NCI-H460 (cell line): ENCODE results near the gene UGT2B17. TPM values are rescaled to one million over a fixed set of nuclear protein-coding genes. Genes with fewer than 3 reads are reported as not detected.
"Not testable (repeated sequence)": the region's sequence is repeated elsewhere in the genome, so short reads cannot be mapped to it uniquely, and the experiment has no call there.

Experiments used
- DNase-seq: peaks from one replicate; pipeline ENCODE4 v3.0.0-alpha.2; 2016; ENCODE audit warnings: low read depth; ENCODE audit errors: extremely low read depth
- polyA plus RNA-seq: library from polyadenylated mRNA; depleted of rRNA; stranded (reverse); fragments of >200 nt; gene quantifications from 2 replicates; pipeline ENCODE4 v1.2.3, GENCODE V29; 2014; cell fraction: nucleus; rRNA removed
- total RNA-seq: library from RNA; depleted of rRNA; stranded (reverse); fragments of >200 nt; shearing (Covaris generic); gene quantifications from 2 replicates; pipeline ENCODE4 v1.2.3, GENCODE V29; 2014; rRNA removed

Gene UGT2B17
- total RNA-seq, result not detected in 2 replicates
- polyA plus RNA-seq, result not detected in 2 replicates

DNA sequence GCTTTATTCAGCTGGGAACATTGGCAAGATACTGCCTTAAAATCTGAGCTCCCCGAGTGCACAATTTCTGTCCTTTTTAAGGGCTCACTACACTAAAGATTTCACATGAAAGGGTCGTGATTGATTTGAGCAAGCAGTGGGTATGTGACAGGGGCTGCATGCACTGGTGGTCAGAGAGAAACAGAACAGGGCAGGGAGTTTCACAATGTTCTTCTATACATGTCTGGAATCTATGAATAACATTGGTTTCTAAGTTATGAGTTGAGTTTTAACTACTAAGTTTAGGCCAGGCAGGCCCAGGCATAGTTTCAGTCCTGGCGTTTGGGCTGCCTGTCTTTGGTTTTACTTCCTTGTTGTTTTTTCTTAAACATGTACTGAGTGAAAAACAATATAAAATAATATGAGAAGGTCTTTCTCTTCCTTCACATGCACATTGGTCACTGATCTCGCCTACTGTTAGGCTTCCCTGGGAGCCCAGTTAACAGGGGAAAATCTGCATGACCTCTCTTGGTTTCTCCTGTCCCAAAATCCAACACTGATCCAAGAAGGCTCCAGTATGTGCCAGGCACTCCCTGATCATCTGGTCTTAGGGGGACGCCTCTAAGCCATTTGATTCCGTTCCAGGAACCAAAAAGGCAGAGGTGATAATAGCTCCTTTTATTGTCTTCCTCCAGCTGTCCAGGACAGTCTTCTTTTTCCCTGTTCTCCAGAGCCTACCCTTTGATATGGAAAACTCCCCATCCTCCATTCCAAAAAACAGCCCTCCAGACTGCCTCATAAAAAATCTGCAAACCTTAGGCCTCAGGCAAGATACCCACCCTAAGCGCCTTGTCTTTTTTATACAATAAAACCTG, at the start of gene UGT2B17:
Gene UGT2B17, minus strand, starts transcription at position 51 of the 854 bp plus-strand sequence. CDS start 7,838 bp downstream, outside the sequence.
- no peak for DNase-seq

- not testable (repeated sequence) for DNase-seq
These were observed 46.6 kb upstream of the UGT2B17 start for GRCh38 chr4:68622731-68623130.

DNA sequence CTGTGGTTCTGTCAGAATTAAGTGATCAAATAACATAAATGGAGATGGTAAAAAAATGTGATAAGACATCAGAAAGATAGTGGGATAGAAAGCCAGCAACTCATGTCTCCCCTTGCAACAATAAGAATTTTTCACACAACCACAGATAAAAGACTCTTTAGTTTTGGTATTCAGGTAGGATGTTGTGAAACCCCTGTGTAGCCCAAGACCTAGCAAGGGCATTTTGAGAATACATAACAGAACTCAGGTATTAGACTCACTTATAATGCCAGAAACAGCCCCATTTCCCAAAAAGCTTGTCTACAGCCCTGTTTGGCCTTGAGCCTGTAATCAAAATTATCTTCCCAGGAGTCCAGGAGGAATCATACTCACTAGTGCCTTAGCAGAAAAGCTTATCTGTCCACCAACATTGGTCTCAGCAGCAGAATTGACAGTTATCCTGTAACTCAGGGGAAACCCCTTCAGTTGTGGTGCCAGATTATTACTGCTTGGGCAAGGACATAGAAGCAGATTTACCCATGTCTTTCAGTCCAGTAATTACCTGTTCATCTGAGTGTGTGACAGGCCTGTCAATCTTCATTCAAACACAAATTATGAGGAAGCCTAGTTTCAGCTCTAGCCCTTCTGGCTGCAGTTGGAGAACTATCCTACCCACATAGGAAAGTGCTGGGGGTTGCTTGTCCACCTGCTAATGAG, 41.0 kb upstream of the UGT2B17 start:
- DNase-seq, result no peak

DNA sequence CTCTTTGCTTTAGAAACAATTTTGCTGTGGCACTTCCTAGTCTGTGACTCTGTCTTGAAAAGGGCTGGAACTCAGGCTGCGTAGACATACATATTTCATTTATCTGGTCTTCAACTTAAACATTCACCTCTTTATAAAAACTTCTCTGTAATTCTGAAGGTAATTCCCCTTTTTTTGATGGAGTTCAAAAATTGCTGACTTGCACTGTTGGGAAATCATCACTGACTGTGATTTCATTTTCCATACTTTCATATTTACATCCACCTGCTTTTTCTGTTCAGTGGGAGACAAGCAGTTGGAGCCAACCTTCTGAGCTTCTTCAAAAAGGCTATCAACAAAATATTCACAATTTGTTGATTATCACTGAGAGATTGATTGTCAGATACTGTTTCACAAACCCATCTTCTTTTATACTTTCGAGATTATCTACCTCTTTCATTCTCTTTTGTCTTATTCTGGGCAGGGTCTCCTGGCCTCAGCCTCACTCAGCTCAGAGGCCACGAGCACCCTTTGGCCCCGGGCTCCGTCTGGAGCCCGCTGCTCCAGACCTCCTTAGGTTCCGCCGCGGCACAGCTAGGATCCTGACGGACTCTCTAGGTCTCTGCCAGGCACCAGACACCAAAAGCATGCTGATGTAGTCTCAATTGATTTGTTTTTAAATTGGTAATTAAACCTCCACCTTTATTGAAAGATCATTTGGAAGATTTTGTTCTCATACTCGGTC, 39.7 kb upstream of the UGT2B17 start:
- DNase-seq, result no peak

DNA sequence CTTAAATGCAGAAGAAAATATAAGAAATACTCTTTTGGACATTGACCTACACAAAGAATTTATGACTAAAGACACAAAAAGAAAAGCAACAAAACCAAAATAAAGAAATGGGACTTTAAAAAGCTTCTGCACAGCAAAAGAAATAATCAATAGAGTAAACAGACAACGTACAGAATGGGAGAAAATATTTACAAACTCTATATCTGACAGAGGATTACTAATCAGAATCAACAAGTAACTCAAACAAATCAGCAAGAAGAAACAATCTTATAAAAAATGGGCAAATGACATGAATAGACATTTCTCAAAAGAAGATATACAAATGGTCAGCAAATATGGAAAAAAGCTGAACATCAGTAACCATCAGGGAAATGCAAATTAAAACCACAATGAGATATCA, 37.6 kb upstream of the UGT2B17 start:
- DNase-seq, result no peak

DNA sequence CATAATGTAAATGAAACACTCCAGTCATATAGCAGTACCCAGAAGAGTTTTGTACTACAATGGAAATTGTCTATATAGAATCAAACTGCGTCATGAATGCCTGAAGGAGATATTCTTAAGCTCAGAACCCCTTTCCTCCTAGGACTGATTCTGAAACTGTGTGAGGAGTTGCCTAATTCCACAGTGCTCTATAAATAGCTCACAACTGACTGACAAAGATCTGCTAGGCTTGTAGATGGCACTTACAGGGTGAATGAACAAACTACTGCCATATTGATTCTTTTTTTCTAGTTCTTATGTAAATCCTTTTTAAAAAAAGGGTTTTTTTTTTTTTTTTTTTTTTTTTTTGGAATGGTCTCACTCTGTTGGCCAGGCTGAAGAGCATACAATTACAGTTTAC, 30.1 kb upstream of the UGT2B17 start:
- no peak for DNase-seq

GRCh38 chr4:68599150-68599549, 23.0 kb upstream of the UGT2B17 start:
- DNase-seq, result no peak

- DNase-seq, result no peak
These were observed 21.4 kb upstream of the UGT2B17 start for GRCh38 chr4:68597482-68597881.

GRCh38 chr4:68594678-68595077, 18.6 kb upstream of the UGT2B17 start:
- no peak for DNase-seq

DNA sequence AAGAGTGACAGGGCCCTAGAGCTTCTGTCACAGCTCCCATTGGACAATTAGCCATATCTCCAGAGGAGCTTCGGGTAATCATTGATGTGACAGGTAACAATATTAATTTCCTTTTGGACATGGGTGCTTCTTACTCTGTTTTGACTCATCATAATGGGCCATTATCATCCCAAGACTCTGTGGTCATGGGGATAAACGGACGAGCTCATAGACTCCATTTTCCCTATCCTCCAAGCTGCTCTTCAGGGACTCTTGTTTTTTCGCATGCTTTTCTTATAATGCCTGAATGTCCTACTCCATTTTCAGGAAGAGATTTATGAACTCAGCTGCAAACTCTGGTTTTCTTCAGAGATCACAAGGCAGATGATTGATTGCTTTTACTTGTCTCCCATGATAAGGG, 17.0 kb upstream of the UGT2B17 start:
- no peak for DNase-seq

DNA sequence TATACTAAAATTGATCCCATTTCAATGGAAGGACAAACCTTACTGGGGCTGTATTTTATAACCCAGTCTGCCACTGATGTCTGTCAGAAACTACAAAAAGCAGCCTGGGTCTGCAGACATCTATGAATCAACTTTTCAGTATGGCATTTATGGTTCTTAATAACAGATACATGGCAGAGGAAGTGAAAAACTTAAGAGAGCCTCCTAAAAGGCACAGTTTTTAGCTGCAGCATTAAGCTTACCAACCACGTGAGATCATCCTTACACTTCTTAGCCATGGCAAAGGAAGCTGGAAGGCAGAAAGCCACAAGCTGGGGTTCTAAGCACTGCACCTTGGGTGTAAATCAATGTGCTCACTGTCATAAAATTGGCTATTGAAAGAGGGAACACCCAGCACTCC, 16.6 kb upstream of the UGT2B17 start:
- no peak for DNase-seq

DNA sequence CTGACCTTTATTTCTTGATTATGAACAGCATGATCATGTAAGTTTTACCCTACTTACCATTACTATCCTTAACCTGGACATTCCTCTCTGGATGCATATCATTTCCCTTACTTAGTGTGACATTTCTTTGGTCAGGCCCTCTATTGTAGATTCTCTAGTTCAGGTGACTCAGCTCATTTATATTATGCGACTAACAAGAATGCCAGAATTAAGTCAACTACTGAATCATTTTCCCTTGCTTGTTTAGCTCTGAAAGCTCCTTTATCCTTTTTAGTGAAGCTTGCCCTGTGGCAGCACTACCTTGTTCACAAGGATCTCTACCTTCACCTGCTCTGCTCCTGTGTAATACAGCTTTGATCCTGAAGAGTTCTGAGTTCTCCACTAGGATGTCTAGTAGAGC, 15.1 kb upstream of the UGT2B17 start:
- no peak for DNase-seq

- no peak for DNase-seq
These were observed 13.7 kb upstream of the UGT2B17 start for GRCh38 chr4:68589790-68590189.

GRCh38 chr4:68582339-68582717, 6.2 kb upstream of the UGT2B17 start:
- DNase-seq, result no peak

DNA sequence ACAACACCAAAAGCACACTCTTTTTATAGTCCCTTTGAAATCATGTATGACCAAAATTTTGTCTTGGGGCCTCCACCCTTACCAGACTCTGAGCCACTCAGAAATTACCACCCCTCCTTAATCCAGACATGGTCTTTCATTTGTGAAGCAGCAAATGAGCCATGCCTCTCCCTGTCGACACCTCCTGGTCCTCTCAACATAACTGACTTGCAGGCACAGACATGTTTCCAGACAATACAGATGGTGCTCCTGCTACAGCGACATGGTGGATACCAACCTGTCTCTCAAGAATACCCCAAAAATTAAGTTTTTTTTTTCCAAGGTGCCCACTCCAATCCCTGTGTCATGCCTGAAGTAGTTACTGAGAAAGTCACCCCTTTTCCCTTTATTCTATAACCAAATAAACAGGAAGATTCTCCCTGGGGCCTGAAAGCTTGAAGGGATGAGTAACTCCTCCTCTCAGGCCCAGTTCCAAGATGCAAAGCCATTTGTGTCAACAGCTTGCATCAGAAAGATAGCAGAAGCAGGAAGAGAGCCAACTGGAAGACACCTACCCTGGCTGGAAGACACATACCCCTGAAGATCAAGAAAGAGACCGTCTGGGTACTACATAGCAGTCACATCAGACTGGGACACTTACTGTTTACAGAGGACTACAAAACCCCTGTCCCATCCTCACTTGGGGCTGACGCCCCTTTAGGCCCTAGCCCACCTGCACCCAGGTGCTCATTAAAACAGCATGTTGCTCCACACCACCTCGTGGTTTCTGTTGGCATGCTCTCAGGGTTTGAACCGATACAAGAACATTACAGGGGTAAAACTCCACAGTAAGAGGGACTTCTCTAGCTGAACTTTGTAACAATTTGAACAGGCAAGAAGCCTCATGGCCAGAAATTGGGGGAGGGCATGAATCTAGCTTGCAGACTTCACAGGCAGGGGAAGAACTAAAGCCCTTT, 5.5 kb upstream of the UGT2B17 start:
- DNase-seq, result no peak

DNA sequence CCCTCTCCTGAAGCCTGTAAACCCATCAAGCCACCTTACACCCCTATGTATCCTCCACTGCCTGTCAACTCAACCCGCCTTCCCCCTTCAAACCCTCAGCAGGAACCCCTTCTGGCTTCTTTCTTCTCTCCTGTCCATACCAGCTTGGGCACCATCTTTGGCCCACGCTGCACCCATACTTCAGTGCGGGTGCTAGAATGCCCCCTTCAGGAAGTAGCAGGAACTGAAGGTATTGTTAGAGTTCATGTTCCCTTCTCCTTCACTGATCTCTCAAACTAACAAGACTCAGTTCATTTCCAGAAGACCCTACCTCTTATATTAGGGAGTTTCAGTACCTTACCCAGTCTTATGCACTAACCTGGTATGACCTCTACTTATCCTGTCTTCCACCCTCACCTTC, 1.5 kb upstream of the UGT2B17 start:
- no peak for DNase-seq

- not testable (repeated sequence) for DNase-seq
These were observed 486 bp downstream of the UGT2B17 start for GRCh38 chr4:68575636-68576035.

GRCh38 chr4:68575081-68575480, 1.0 kb downstream of the UGT2B17 start:
- no peak for DNase-seq

DNA sequence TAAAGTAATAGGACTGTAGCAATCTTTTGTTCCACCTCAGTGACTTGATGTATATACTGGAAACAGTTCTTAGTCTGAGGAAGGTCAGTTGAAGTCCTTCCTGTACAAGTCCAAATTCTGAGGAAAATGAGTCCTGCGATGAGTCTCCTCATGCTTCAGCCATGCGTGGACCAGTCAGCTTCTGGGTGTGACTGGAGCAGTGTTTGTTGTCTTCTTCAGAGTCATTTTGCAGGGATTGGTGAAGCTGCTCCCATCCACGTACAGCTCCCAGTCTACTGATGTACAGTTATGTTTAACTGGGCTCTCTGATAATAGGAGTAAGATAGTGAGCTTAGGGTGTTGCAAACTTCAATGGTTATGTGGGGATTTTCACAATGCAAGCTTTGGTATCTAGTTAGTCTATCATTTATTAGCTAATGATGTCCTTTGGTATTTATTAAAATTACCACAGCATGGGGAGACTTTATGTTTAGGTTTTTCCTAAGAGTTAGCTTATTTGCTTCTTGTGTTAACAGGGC, 3.4 kb downstream of the UGT2B17 start:
- no peak for DNase-seq

GRCh38 chr4:68570122-68570507, 6.0 kb downstream of the UGT2B17 start:
- no peak for DNase-seq
